Fibroblast of skin of right biceps (primary cell): Measurements from ENCODE around the gene TFDP1.

Experiments used
- DNase-seq: peaks from one replicate; pipeline ENCODE4 v3.0.0-alpha.2; 2013

TFDP1 gene

DNA sequence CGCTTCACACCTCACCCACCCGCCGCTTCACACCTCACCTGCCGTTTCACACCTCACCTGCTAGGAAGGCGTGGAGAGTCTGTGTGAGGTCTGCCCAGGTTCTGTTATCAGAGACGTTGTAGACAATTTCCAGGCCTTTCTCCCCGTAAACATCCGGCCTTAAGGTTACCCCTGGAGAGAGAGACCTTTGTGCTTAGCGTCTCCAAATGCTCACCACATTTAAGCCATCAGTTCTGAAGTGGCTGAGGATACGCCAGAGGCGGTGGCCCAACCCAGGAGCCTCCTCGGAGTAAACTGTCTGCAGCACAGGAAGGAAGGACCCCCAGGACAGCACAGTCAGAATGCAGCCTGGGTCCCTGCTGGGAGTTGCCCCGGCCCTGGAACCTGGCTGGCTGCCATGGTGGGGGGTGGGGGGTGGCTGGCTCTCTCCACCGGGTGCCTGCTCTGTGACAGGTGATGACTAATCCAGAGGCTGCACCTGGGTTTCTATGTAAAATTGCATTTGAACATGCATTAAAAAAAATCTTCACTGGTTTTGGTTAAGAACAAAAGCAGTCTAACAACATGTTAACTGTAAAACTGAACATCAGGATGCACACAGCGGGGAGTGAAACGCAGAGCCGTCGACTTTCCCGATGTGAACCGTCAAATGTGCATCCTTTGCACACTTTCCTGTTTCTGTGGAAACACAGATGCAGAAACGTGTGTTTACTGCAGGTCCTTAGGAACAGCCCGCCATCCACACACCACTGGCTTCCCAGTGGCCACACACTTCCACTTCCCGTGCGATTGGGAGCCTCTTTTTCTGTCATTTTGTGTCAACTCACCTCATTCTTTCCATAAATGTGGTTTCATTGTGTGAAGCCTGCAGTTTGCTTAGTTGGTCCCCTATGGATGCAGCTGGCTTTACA, 69.0 kb downstream of the TFDP1 start:
- no peak for DNase-seq

DNA sequence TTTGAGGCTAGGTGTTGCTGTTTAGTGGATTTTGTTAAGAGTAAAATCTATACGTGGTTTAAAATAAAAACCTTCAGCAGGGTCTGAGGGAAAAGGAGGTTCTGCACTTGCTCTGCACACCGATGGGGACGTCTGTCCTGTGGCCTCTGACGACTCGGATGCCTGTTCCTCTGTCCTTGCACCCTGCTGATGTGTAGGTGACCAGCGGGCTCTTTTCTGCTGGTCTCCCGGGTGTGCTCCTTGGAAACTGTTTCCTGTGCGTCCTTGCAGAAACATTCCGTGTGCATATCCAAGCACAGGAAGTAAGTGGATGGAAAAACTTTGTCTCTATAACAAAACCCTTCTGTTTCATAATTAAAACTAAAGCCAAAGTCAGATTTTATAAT, 69.6 kb downstream of the TFDP1 start:
- DNase-seq: no peak

DNA sequence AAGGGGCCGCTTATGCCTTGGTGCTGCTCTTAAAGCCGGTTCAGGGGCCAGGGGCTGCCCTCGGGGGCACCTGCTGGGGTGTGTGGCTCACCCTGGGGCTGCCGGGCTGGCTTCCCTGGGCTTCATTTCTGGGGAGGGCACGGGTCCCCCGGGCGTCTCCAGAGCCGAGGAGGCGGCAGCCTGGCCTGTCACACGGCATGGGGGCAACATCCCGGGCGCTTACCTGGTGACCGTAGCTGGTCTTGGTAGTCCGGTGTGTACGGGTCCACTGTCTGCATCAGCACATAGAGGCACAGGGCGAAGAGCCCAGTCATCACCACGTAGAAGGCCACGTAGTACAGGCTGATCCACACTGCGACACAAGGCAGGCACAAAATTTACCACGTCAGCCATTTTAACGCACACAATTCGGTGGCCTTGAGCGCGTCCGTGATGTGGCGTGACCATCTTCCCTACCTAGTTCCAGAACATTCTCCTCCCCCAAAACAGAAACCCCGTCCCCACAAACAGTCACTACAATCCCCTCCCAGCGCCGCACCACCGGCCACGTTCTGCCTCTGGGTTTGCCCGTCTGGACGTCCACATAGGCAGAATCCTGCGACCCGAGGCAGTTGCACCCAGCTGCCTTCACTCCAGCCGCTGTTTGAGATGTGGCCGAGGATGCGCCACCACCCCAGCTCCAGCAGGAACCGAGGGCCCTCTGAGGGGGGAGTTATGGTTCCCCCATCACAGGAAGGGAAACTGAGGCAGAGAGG, 70.2 kb downstream of the TFDP1 start:
- no peak for DNase-seq

DNA sequence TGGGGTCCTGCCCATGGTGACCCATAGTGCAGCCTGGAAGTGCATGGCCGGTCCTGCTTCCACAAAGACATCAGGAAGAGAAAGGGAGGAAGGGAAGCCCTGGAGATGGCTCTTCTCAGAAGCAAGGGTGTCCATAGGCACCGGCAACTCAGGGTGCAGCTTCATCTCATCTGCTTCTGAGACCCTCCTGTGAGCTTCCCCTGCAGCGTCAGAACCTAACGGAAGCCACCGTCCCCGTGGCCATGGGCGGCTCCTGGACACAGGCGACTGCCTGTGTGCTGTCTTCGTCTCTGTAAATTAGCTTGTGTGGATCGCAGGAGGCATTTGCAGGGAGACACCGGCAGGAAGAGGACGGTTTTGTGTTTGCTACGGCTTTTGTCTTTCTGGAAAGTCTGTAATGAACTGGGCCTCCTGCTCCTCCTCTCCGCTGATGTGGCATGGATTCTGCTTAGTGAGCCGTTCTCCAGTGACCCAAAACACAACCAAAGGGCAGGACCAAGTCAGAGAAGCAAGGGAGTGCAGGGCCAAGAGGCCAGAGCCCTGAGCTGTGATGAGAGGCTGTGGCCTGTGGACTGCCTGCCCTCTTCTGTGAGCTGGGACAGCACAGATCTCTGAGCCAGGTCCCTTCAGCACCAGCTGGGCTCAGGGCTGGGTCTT, 70.9 kb downstream of the TFDP1 start:
- DNase-seq: no peak

DNA sequence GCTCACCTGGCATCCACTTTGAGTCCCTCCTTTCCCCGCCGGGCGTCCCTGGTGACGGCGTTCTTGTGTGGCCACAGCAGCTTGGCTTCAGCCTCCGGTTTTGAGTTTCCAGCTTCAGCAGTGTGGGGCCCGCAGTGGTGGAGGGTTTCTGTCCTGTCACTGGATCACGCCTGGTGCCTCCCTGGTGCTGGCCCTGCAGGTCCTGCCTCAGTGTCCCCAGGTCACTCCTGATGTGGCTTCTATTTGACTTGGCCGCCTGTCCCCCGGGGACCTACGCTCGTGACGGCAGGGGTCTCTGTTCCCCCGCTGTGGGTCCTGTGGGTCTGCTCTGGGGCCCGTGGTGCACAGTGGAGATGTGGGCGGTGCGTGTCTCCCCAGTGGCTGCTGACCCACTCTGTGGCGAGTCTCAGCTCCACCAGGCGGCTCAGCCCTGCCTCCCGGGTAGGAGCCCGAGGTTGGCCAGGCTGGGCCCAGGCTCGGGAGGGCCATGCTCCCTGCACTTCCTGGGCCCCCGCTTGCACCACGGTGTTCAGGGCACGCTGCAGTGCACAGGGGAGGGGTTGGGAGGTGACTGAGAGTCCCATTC, 71.5 kb downstream of the TFDP1 start:
- no peak for DNase-seq

DNA sequence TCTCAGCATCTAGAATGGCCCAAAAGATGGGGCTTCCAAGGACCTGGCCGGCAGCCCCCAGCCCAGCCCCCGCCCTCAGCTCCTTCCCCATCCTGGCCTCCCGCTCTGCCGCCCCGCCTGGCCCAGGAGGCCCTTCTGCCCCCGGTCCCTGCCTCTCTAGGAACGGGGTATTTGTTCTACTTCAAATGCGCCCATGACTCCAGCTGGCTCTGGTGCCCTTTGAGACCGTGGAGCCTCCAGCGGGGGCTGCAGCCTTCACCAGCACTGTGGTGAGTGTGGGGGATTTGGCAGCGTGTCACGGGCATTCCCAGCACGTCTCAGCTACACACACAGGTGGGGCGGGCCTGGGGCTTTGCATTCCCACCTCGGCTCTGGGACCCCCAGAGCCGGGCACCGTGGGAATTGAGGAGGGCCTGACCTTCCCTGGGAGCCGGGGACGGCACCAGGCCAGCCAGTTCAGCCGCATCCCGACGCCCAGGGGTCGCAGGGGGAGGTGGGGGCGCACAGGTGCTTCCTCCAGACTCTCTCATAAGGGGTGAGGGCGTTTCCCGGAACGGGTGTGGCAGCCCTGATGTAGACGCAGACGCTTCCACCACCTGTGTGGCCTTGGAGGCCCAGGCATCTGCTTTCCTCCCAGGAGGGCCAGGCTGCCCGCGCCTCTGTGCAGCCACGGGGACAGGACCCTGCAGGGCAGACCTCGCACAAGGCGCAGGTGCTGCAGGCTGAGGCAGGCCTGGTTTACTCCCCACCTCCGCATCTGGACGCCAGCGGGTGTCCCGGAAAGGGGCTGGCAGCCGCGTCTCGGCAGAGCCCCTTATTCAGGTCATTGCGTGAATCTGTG, 72.5 kb downstream of the TFDP1 start:
- no peak for DNase-seq

DNA sequence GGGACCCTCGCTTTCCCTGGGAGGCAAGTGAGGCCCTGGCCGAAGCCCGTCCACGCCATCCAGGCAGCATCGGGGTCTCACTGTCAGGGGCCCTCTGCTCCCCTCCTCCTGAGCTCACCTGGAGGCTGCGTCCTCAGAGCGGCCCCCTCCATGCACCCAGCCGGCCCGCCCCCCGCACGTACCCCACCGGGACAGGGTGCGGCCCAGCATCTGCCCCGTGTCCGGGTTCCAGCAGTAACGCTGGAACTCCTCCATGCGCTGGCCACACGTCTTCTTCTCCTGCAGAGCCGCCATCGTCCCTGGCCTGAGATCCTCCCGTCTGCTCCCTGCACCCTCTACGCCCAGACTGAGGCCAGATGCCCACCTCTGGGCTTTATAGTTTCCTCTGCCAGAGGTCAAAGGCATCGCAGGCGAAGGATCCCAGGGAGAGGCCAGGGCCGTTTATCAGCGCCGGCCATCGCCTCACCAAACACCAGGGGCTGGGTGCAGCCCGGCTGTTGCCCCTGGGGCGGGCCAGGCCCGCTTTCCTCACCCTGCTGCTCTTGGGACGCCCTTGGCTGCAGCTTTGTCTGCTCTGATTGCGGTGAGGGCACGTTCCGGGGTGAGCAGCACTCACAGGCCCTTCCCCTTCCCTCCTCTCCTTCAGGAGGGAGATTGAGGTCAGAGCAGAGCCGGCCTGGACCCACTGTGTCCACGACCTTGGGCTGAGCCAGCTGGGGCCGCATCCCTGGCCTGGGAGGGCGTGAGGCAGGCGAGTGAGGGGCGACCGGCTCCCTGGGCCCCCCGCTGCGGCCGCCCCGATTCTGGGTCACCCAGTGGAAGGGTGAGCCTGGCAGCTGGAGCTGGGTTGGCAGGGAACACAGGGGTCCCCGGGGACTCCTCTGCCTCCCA, 73.5 kb downstream of the TFDP1 start, which contains the start of gene ATP4B:
TSS of gene ATP4B (minus strand) at position 348 of the 891 bp plus-strand sequence. CDS start at position 294, 54 bp downstream.
- no peak for DNase-seq

DNA sequence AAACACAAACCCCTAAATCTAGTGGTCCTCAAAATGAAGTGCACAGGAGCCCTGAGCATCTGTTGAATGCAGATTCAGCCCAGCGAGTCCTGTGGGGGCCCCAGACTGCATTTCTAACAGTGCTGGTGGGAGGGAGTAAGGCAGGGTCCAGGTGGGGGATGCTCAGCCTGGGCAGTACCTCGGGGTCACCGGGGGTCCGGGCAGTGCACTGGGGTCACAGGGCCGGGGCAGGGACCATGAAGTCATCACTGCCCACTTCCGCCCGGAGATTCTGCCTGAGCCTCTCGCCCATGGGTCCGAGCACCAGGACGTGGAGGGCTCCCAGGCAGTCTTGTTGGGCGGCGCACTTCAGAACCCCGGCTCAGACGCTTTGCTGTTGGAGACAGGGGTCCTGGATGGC, 74.3 kb downstream of the TFDP1 start:
- DNase-seq: no peak

DNA sequence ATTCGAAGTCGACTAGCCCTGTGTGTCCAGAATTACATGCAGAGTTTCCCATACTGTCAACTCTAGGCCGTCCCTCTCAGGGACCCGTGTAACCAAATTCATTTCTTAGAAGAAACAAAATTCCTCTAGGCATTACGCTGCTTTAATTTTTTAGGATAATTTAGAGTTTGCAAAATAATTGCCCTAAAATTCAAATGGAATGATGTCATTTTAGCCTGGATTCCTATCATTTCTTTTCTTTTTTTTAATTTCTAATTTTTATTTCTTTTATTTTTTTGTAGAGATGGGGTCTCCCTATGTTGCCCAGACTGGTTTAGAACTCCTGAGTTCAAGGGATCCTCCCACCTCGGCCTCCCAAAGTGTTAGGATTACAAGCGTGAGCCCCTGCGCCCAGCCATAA, 74.8 kb downstream of the TFDP1 start:
- no peak for DNase-seq

DNA sequence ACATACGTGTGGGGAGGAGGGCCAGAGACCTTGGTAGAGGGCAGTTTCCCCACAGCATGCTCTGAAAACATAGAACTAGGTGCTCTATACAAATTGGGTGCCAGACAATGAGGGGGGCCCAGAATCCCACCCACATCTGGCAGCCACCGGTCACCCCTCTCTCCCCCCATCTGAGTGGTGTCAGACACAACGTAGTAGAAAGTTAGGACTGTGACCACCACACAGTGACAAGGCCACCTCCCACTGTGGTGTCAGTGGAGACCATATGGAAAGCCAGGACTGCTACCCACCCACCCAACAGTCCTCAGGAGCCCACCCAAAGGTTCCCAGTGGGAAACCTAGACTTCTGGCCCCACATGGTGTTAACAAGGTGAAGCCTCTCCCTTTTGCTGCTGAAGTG, 75.5 kb downstream of the TFDP1 start:
- no peak for DNase-seq

DNA sequence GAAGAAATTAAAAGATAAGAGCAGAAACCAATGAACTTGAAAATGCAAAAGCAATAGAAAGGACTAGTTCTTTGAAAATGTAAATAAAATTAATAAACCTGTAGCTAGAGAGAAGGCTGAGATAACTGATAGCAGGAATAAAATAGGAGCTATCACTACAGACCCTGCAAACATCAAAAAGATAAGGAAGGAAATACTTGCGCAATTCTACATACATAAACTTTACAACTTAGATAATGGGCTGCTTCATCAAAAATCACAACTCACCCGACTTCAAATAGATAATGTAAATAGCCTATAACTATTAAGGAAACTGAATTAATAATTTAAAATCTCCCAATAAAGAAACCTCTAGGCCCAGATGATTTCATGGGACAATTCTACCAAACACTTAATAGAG, 77.0 kb downstream of the TFDP1 start:
- no peak for DNase-seq

DNA sequence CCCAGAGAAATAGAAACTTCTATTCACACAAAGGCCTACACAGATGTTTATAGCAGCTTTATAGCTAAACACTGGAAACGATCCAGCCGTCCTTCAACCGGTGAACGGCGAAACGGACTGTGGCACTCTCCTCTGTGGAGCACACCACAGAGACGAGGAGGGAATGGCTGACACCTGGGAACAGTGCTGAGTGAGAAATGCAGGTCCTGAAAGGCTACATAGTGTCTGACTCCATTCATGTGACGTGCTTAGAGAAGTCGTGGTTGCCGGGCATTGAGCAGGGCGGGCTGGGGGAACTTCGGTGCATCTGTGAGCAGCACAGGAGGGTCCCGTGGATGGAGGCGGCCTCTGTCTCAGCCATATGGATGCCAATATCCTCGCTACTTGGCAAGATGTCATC, 79.4 kb downstream of the TFDP1 start:
- no peak for DNase-seq

DNA sequence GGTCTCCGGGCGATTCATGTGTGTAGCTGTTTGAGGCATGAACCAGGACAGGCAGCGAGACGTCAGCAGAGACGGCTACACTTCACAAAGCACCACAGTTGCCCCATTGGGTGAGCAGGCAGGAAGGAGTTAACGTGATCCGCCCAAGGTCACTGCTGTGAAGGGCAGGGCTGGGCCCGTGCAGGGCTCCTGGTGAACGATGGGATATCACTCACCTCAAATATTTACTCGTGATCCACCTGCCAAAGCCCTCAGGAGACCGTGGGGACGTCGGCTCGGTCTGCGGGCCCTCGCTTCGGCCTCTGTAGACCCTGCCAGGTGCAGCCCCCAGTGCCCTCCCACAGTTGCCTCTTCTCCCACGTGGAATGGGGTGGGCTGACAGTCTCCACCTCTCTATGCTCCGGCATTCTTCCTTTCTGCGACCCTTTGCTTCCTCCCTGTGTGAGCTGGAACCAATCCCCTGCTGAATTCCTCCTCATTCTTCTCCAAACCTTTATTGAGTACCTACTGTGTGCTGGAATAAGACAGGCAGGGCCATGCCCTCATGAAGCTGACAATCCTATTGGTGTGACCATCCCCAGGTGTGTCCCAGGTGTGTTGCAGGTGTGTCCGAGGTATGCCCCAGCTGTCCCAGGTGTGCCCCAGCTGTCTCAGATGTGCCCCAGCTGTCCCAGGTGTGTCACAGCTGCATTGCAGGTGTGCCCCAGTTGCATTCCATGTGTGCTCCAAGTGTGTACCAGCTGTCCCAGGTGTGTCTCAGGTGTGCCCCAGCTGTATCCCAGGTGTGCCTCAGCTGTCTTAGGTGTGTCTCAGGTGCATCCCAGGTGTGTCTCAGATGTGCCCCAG, 80.4 kb downstream of the TFDP1 start:
- no peak for DNase-seq

DNA sequence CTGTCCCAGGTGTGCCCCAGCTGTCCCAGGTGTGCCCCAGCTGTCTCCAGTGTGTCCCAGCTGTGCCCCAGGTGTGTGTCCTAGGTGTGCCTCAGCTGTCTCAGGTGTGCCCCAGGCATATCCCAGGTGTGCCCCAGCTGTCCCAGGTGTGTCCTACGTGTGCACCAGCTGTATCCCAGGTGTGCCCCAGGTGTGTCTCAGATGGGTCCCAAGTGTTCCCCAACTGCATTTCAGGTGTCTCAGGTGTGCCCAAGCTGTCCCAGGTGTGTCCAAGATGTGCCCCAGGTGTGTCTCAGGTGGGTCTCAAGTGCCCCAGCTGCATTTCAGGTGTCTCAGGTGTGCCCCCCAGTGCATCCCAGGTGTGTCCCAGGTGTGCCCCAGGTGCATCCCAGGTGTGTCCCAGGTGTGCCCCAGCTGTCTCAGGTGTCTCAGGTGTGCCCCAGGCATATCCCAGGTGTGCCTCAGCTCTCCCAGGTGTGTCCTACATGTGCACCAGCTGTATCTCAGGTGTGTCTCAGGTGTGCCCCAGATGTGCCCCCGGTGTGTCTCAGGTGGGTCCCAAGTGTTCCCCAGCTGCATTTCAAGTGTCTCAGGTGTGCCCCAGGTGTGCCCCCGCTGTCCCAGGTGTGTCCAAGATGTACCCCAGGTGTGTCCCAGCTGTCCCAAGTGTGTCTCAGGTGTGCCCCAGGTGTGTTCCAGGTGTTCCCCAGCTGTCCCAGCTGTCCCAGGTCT, 81.2 kb downstream of the TFDP1 start:
- DNase-seq: no peak

DNA sequence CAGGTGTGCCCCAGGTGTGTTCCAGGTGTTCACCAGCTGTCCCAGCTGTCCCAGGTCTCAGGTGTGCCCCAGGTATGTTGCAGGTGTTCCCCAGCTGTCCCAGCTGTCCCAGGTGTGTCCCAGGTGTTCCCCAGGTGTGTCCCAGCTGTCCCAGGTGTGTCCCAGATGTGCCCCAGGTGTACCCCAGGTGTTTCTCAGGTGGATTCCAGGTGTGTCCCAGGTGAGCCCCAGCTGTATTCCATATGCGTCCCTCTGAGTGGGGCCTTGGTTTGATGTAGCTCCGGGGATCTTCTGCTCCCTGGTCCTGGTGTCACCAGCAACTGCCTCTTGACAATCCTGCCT, 81.7 kb downstream of the TFDP1 start:
- no peak for DNase-seq

DNA sequence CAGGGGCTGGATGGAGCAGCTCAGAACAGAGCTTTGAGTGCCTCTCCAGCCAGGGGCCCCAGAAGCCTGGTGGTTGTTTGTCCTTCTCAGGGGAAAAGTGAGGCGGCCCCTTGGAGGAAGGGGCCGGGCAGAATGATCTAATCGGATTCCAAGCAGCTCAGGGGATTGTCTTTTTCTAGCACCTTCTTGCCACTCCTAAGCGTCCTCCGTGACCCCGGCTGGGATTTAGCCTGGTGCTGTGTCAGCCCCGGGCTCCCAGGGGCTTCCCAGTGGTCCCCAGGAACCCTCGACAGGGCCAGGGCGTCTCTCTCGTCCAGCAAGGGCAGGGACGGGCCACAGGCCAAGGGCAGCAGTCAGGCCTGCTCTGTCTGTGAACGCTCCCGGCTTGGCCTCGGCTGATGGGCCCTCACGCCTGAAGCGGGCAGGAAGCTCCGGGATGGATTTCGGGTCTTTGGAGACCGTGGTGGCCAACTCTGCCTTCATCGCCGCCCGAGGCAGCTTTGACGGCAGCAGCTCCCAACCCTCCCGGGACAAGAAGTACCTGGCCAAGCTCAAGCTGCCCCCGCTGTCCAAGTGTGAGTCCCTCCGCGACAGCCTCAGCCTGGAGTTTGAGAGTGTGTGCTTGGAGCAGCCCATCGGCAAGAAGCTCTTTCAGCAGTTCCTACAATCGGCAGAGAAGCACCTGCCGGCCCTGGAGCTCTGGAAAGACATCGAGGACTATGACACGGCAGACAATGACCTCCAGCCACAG, 82.6 kb downstream of the TFDP1 start, which contains the start of gene GRK1:
TSS of gene GRK1 (plus strand) at position 269 of the 751 bp plus-strand sequence. CDS start at position 437, 168 bp downstream.
- no peak for DNase-seq

DNA sequence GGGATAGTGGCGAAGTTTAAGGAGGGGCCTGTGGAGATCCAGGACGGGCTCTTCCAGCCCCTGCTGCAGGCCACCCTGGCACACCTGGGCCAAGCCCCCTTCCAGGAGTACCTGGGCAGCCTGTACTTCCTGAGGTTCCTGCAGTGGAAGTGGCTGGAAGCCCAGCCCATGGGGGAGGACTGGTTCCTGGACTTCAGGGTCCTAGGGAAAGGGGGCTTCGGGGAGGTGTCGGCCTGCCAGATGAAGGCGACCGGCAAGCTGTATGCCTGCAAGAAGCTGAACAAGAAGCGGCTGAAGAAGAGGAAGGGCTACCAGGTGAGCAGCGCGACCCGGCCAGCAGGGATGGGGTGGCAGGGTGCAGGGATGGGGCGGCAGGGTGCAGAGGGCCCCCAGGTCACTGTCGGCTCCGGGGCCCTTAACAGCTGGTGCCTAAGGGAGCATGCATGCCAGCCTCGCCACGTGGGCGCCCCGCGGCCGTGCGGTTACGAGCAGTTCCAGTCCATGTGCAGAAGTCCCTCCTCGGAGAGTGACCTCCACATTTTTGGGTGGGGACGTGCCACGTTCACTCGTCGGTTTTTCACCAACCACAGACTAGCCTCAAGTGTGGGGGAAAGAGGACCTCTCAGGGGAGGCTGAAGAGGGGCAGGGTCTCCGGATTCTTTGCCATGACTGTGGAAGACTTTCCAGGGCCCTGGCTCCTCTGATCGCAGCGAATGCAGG, 83.4 kb downstream of the TFDP1 start:
- no peak for DNase-seq

DNA sequence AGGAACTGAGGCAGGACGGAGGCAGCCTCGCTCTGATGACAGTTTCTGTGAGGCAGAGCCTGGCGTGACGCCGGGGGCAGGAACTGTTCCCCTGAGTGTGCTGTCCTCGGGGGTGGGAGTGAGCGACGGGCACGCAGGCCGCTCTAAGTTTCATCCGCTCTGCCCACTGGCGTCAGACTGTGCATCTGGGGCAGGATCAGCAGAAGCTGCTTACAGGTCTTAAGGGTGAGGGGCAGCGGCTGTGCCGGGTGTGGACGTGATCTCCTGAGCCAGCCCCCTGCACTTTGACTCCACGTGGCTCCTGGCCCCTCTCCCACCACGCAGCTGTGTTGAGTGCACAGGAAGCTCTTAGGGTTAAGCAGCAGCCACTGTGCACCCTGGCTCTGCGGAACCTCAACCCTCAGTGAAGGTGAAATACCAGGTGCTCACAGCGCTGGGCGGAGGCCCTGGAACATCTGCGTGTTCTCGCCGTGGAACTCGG, 84.0 kb downstream of the TFDP1 start:
- no peak for DNase-seq
